HepG2 (cell line): Measurements from ENCODE around the gene SLA2. TPM values are rescaled to one million over a fixed set of nuclear protein-coding genes. Genes with fewer than 3 reads are reported as not detected.
A peak's percentile ranks its signal among the peaks of the same experiment; 100 is the strongest.

Experiments
- FOSL2 ChIP-seq: sonication (generic); formaldehyde crosslinking; IDR thresholded peaks from 2 replicates; pipeline ENCODE4 v1.4.0; 2020; ENCODE audit warnings: missing genetic modification reagents
- LCORL ChIP-seq, 2 experiments: fragments of 450-650 bp in 1 of 2; sonication (generic) in 1 of 2; formaldehyde crosslinking in 1 of 2; IDR thresholded peaks; 2 replicates each; pipeline versions ENCODE4 v1.5.0 to v1.6.1; 2017 to 2020; ENCODE audit warnings: antibody characterized with exemption in 1 of 2, missing genetic modification reagents in 1 of 2
- MEIS1 ChIP-seq: sonication (generic); formaldehyde crosslinking; IDR thresholded peaks from 2 replicates; pipeline ENCODE4 v1.9.0; 2021; ENCODE audit warnings: mild to moderate bottlenecking, missing genetic modification reagents, moderate library complexity, borderline replicate concordance
- MLLT10 ChIP-seq: sonication (generic); formaldehyde crosslinking; IDR thresholded peaks from 2 replicates; pipeline ENCODE4 v1.4.0; 2020; ENCODE audit warnings: missing genetic modification reagents
- MXI1 ChIP-seq: IDR thresholded peaks from 3 replicates; pipeline ENCODE4 v1.6.1; 2012; ENCODE audit warnings: low read depth, low read length, inconsistent platforms, borderline replicate concordance
- MZF1 ChIP-seq: sonication (generic); formaldehyde crosslinking; IDR thresholded peaks from 2 replicates; pipeline ENCODE4 v1.8.1; 2023; ENCODE audit warnings: mild to moderate bottlenecking, missing genetic modification reagents, borderline replicate concordance
- NFE2 ChIP-seq: sonication (generic); formaldehyde crosslinking; IDR thresholded peaks from 2 replicates; pipeline ENCODE4 v1.4.0; 2020; ENCODE audit warnings: missing genetic modification reagents
- POLR2A ChIP-seq, 2 experiments: IDR thresholded peaks; 2 replicates each; pipeline ENCODE4 v1.6.1; 2011; ENCODE audit warnings: low read depth in 2 of 2, low read length in 2 of 2, mild to moderate bottlenecking in 1 of 2, moderate library complexity in 1 of 2; ENCODE audit not compliant: insufficient read depth in 1 of 2
- SAP130 ChIP-seq: IDR thresholded peaks from 2 replicates; pipeline ENCODE4 v1.6.1; 2016; ENCODE audit warnings: low read depth
- UBTF ChIP-seq: sonication (generic); formaldehyde crosslinking; IDR thresholded peaks from 2 replicates; pipeline ENCODE4 v1.4.0; 2020; ENCODE audit warnings: mild to moderate bottlenecking, missing genetic modification reagents
- ZMYM3 ChIP-seq: sonication (generic); formaldehyde crosslinking; IDR thresholded peaks from 2 replicates; pipeline ENCODE4 v1.5.1; 2020; ENCODE audit warnings: mild to moderate bottlenecking, missing genetic modification reagents
- ZNF138 ChIP-seq: sonication (generic); formaldehyde crosslinking; IDR thresholded peaks from 2 replicates; pipeline ENCODE4 v1.5.0; 2020; ENCODE audit warnings: mild to moderate bottlenecking, low read depth, missing genetic modification reagents
- ZNF256 ChIP-seq: sonication (generic); formaldehyde crosslinking; conservative IDR thresholded peaks from 2 replicates; pipeline ENCODE4 v1.4.0; 2020; ENCODE audit warnings: missing genetic modification reagents
- ZNF326 ChIP-seq: sonication (generic); formaldehyde crosslinking; IDR thresholded peaks from 2 replicates; pipeline ENCODE4 v1.4.0; 2020; ENCODE audit warnings: missing genetic modification reagents, borderline replicate concordance
- ZNF740 ChIP-seq: sonication (generic); formaldehyde crosslinking; IDR thresholded peaks from 2 replicates; pipeline ENCODE4 v1.4.0; 2020; ENCODE audit warnings: missing genetic modification reagents
- ZNF776 ChIP-seq: sonication (generic); formaldehyde crosslinking; IDR thresholded peaks from 2 replicates; pipeline ENCODE4 v1.4.0; 2020; ENCODE audit warnings: mild to moderate bottlenecking, missing genetic modification reagents
- ZNF879 ChIP-seq: sonication (generic); formaldehyde crosslinking; IDR thresholded peaks from 2 replicates; pipeline ENCODE4 v1.8.1; 2023; ENCODE audit warnings: missing genetic modification reagents
- polyA plus RNA-seq, 8 experiments: library from polyadenylated mRNA; depleted of rRNA in 3 of 8; stranded (reverse) in 7 of 8; unstranded in 1 of 8; fragments of >200 nt; fragmentation: Illumina TruSeq in 4 of 8; extraction: Trizol in 4 of 8; gene quantifications; 2 replicates each; pipeline versions ENCODE4 v1.2.1 to v1.2.3, GENCODE V29; 2011 to 2016; ENCODE audit warnings: low read depth in 4 of 8, missing spikeins in 1 of 8, mixed read lengths in 1 of 8; ENCODE audit not compliant: insufficient read depth in 1 of 8
- total RNA-seq, 5 experiments: library from RNA; depleted of rRNA; stranded (reverse); fragments of >200 nt; fragmentation: Illumina TruSeq; extraction: Trizol; gene quantifications; 2 replicates each; pipeline ENCODE4 v1.2.3, GENCODE V29; 2016; ENCODE audit warnings: low read depth in 1 of 5
- TF ChIP-seq, protein P1 (sequence below): sonication (generic); formaldehyde crosslinking; IDR thresholded peaks from 2 replicates; pipeline ENCODE4 v1.4.0; 2020; ENCODE audit warnings: low read depth, mild to moderate bottlenecking, missing genetic modification reagents

SLA2 gene
- total and polyA plus RNA-seq, 2 of the 13 experiments (the other 11 are each of a cell fraction or from before 2014, with no cell fraction given), result 1.6 to 3.6 TPM

- peak; percentile 64; the same call in 1 of the 2 replicates for TF ChIP-seq ZNF138
- TF ChIP-seq MZF1, result peak; percentile 90
- TF ChIP-seq ZNF256 (CRISPR knock-in tag), result no peak; the same call in none of the 2 replicates
- TF ChIP-seq POLR2A (IDR thresholded peaks at IDR 0.05; ENCODE audit: insufficient read depth in 1 of 2, low read depth in 2 of 2, low read length in 2 of 2), result peak; percentile 99 to 100
- peak; percentile 36 for TF ChIP-seq ZNF740 (CRISPR knock-in tag)
- TF ChIP-seq FOSL2 (CRISPR knock-in tag), result peak; percentile 86
- TF ChIP-seq ZNF879, result peak; percentile 53; the same call in 1 of the 2 replicates
- TF ChIP-seq MEIS1 (CRISPR knock-in tag), result peak; percentile 98
- no peak for TF ChIP-seq NFE2 (CRISPR knock-in tag)
- peak; percentile 92; the same call in 2 of the 3 replicates for TF ChIP-seq MXI1
- TF ChIP-seq, protein P1, sequence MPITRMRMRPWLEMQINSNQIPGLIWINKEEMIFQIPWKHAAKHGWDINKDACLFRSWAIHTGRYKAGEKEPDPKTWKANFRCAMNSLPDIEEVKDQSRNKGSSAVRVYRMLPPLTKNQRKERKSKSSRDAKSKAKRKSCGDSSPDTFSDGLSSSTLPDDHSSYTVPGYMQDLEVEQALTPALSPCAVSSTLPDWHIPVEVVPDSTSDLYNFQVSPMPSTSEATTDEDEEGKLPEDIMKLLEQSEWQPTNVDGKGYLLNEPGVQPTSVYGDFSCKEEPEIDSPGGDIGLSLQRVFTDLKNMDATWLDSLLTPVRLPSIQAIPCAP, result peak; percentile 58; the same call in 1 of the 2 replicates
- TF ChIP-seq ZNF326 (CRISPR knock-in tag), result 0 out of 2 replicates have a peak, but pooled peaks have one; percentile 19
- TF ChIP-seq SAP130 (CRISPR knock-in tag), result peak; percentile 98
- no peak for TF ChIP-seq LCORL (IDR thresholded peaks at IDR 0.05)
- peak; percentile 98 for TF ChIP-seq LCORL (CRISPR knock-in tag; IDR thresholded peaks at IDR 0.05)
- peak; percentile 96 for TF ChIP-seq ZMYM3 (CRISPR knock-in tag)
- TF ChIP-seq UBTF, result peak; percentile 96
- TF ChIP-seq ZNF776 (CRISPR knock-in tag), result peak; percentile 93; the same call in 1 of the 2 replicates
- no peak for TF ChIP-seq MLLT10 (CRISPR knock-in tag)
These were observed 40.4 kb downstream of the SLA2 start, which contains the start of gene RAB5IF (continued) for GRCh38 chr20:36605399-36606157.
